Calu3 (cell line): Measurements from ENCODE around the gene C1QA. TPM values are rescaled to one million over a fixed set of nuclear protein-coding genes. Genes with fewer than 3 reads are reported as not detected.
"Not testable (repeated sequence)": the region's sequence is repeated elsewhere in the genome, so short reads cannot be mapped to it uniquely, and the experiment has no call there.

Experiments
- BruUV-seq: library from RNA; stranded (reverse); fragments of 400-500 nt; replicated peaks from 2 replicates; lab custom pipeline; 2021; lab: Mats Ljungman, UMichigan
- CTCF ChIA-PET: fragments of 300-600 bp; sonication (Branson Sonifier 250); formaldehyde crosslinking; loops from one replicate; lab custom pipeline; 2022; ENCODE audit warnings: antibody characterized with exemption; lab: Charles Lee
- DNase-seq: peaks from one replicate; pipeline ENCODE4 v3.0.0; 2022
- H3K27ac Mint-ChIP-seq: one replicate; pipeline ENCODE4 v1.8.0; 2022; ENCODE audit warnings: mixed read lengths; ENCODE audit not compliant: unreplicated experiment
- H3K27me3 Mint-ChIP-seq: one replicate; pipeline ENCODE4 v1.8.0; 2022; ENCODE audit warnings: mixed read lengths; ENCODE audit not compliant: unreplicated experiment
- H3K36me3 Mint-ChIP-seq: one replicate; pipeline ENCODE4 v1.8.0; 2022; ENCODE audit warnings: mild to moderate bottlenecking, moderate library complexity, mixed read lengths; ENCODE audit not compliant: insufficient read depth, unreplicated experiment
- H3K4me1 Mint-ChIP-seq: one replicate; pipeline ENCODE4 v1.8.0; 2022; ENCODE audit warnings: mild to moderate bottlenecking, low read depth, mixed read lengths; ENCODE audit not compliant: unreplicated experiment
- H3K4me3 Mint-ChIP-seq: one replicate; pipeline ENCODE4 v1.8.0; 2022; ENCODE audit warnings: mild to moderate bottlenecking, low read depth, moderate library complexity, mixed read lengths; ENCODE audit not compliant: unreplicated experiment
- H3K9me3 Mint-ChIP-seq: one replicate; pipeline ENCODE4 v1.8.0; 2022; ENCODE audit warnings: low read depth, mixed read lengths; ENCODE audit not compliant: unreplicated experiment
- CTCF ChIP-seq: fragments of 200-600 bp; IDR thresholded peaks from one replicate; pipeline ENCODE4 v1.8.0; 2022; ENCODE audit warnings: antibody characterized with exemption; ENCODE audit not compliant: unreplicated experiment
- intact Hi-C: fragments of 100-400 bp; cut with micrococcal nuclease; formaldehyde crosslinking; loops from one replicate; pipeline ENCODE4 v1.10.0; 2022; ENCODE audit not compliant: unreplicated experiment
- total RNA-seq: library from RNA; stranded (reverse); gene quantifications from 2 replicates; pipeline ENCODE4 v1.2.3, GENCODE V29; 2022

Gene C1QA
- total RNA-seq, 1 experiment from 2014 or later, result not detected

GRCh38 chr1:22666412-22666811, 30.0 kb downstream of the C1QA start:
- H3K27me3 Mint-ChIP-seq, result peaks cover 88% of the 10 kb centered on the region
- H3K36me3 Mint-ChIP-seq, result no peaks in the 10 kb centered on the region
- H3K4me1 Mint-ChIP-seq, result no peaks in the 10 kb centered on the region
- no peak for DNase-seq
- TF ChIP-seq CTCF, result no peak
- H3K4me3 Mint-ChIP-seq, result no peak overlapping the region
- no peaks in the 10 kb centered on the region for H3K9me3 Mint-ChIP-seq
- CTCF ChIA-PET, result no interaction called here
- H3K27ac Mint-ChIP-seq, result no peak overlapping the region
- intact Hi-C loops, result no loop called here
- no TSS peak for BruUV-seq

- peaks cover 85% of the 10 kb centered on the region for H3K27me3 Mint-ChIP-seq
- BruUV-seq, intact Hi-C loops, H3K36me3 Mint-ChIP-seq, H3K4me1 Mint-ChIP-seq, H3K9me3 Mint-ChIP-seq, H3K27ac Mint-ChIP-seq, DNase-seq, H3K4me3 Mint-ChIP-seq, CTCF ChIA-PET: not testable (repeated sequence)
Measured at GRCh38 chr1:22668840-22669239, 32.4 kb downstream of the C1QA start.

- H3K4me1 Mint-ChIP-seq, result no peaks in the 10 kb centered on the region
- H3K27ac Mint-ChIP-seq, result no peak overlapping the region
- peaks cover 81% of the 10 kb centered on the region for H3K27me3 Mint-ChIP-seq
- no TSS peak for BruUV-seq
- H3K36me3 Mint-ChIP-seq, result no peaks in the 10 kb centered on the region
- H3K9me3 Mint-ChIP-seq, result no peaks in the 10 kb centered on the region
- CTCF ChIA-PET, result no interaction called here
- intact Hi-C loops, result no loop called here
- DNase-seq, result no peak
- no peak overlapping the region for H3K4me3 Mint-ChIP-seq
- TF ChIP-seq CTCF, result no peak
Measured at GRCh38 chr1:22670352-22670975, 34.0 kb downstream of the C1QA start.

GRCh38 chr1:22671999-22672398, 35.6 kb downstream of the C1QA start:
- CTCF ChIA-PET, result no interaction called here
- peaks cover 83% of the 10 kb centered on the region for H3K27me3 Mint-ChIP-seq

More at GRCh38 chr1:22671999-22672398, 35.6 kb downstream of the C1QA start:
- no peak overlapping the region for H3K4me3 Mint-ChIP-seq
- no peak overlapping the region for H3K27ac Mint-ChIP-seq
- no peak for TF ChIP-seq CTCF
- intact Hi-C loops, result no loop called here
- H3K36me3 Mint-ChIP-seq, result no peaks in the 10 kb centered on the region
- DNase-seq, result no peak
- H3K9me3 Mint-ChIP-seq, result no peaks in the 10 kb centered on the region
- no TSS peak for BruUV-seq
- no peaks in the 10 kb centered on the region for H3K4me1 Mint-ChIP-seq
